Measurements from ENCODE around the gene YBX3. TPM values are rescaled to one million over a fixed set of nuclear protein-coding genes. Genes with fewer than 3 reads are reported as not detected.

YBX3 gene
- polyA plus RNA-seq, 1 experiment: 142 TPM

- ChIA-PET POLR2A (no interaction called here), CTCF (interaction anchor here (1.2 to 1.8 kb wide), 2 partner anchors 61 to 82 kb away, joined by 3 to 5 read pairs; no protein-coding TSS in a partner anchor)
- no peak for TF ChIP-seq CTCF (IDR thresholded peaks at IDR 0.05; ENCODE audit: insufficient read depth, low read depth, low read length)
- no peak for DNase-seq (ENCODE audit: low read depth)
- H3K36me3 ChIP-seq (ENCODE audit: control insufficient read depth, insufficient read depth, low read length): no peaks in the 10 kb centered on the region
- no peaks in the 10 kb centered on the region for H3K27me3 ChIP-seq (ENCODE audit: control insufficient read depth, insufficient read depth, low read length)
- no peak overlapping the region for H3K4me3 ChIP-seq (ENCODE audit: low read depth, low read length)
Observed at GRCh38 chr12:10668526-10668925, 54.6 kb downstream of the YBX3 start.

GRCh38 chr12:10667581-10667980 is 55.5 kb downstream of the YBX3 start:
- POLR2A ChIA-PET: no interaction called here
- no peak for DNase-seq (ENCODE audit: low read depth)
- no peak for TF ChIP-seq CTCF (IDR thresholded peaks at IDR 0.05; ENCODE audit: insufficient read depth, low read depth, low read length)
- Histone ChIP-seq H3K27me3 (ENCODE audit: control insufficient read depth, insufficient read depth, low read length) (no peaks in the 10 kb centered on the region), H3K36me3 (ENCODE audit: control insufficient read depth, insufficient read depth, low read length) (no peaks in the 10 kb centered on the region), H3K4me3 (ENCODE audit: low read depth, low read length) (no peak overlapping the region)
- CTCF ChIA-PET: interaction anchor here (0.6 to 1.8 kb wide), 3 partner anchors 60 to 658 kb away, joined by 3 to 5 read pairs (median 3); no protein-coding TSS in a partner anchor

GRCh38 chr12:10664499-10664898 is 58.6 kb downstream of the YBX3 start:
- H3K27me3 ChIP-seq (ENCODE audit: control insufficient read depth, insufficient read depth, low read length): no peaks in the 10 kb centered on the region
- H3K36me3 ChIP-seq (ENCODE audit: control insufficient read depth, insufficient read depth, low read length): no peaks in the 10 kb centered on the region
- H3K4me3 ChIP-seq (ENCODE audit: low read depth, low read length): no peak overlapping the region
- DNase-seq (ENCODE audit: low read depth): no peak
- no peak for TF ChIP-seq CTCF (IDR thresholded peaks at IDR 0.05; ENCODE audit: insufficient read depth, low read depth, low read length)
- ChIA-PET CTCF (no interaction called here), POLR2A (no interaction called here)

- ChIA-PET POLR2A (no interaction called here), CTCF (no interaction called here)
- H3K27me3 ChIP-seq (ENCODE audit: control insufficient read depth, insufficient read depth, low read length): no peaks in the 10 kb centered on the region
- no peaks in the 10 kb centered on the region for H3K36me3 ChIP-seq (ENCODE audit: control insufficient read depth, insufficient read depth, low read length)
- no peak overlapping the region for H3K4me3 ChIP-seq (ENCODE audit: low read depth, low read length)
- no peak for DNase-seq (ENCODE audit: low read depth)
- TF ChIP-seq CTCF (IDR thresholded peaks at IDR 0.05; ENCODE audit: insufficient read depth, low read depth, low read length): no peak
Observed at GRCh38 chr12:10663869-10664268, 59.3 kb downstream of the YBX3 start.

- POLR2A ChIA-PET: no interaction called here
- H3K4me3 ChIP-seq (ENCODE audit: low read depth, low read length): no peak overlapping the region
- H3K36me3 ChIP-seq (ENCODE audit: control insufficient read depth, insufficient read depth, low read length): no peaks in the 10 kb centered on the region
- H3K27me3 ChIP-seq (ENCODE audit: control insufficient read depth, insufficient read depth, low read length): no peaks in the 10 kb centered on the region
- CTCF ChIA-PET: interaction anchor here (1.5 kb wide), 1 partner anchor 13 kb away, joined by 4 read pairs; no protein-coding TSS in a partner anchor
- TF ChIP-seq CTCF (IDR thresholded peaks at IDR 0.05; ENCODE audit: insufficient read depth, low read depth, low read length): no peak
- peak; percentile 70 for DNase-seq (ENCODE audit: low read depth)
Observed at GRCh38 chr12:10661338-10661737, 61.8 kb downstream of the YBX3 start.
